ENCODE measurements around the gene ITPK1.

ITPK1 gene

DNA sequence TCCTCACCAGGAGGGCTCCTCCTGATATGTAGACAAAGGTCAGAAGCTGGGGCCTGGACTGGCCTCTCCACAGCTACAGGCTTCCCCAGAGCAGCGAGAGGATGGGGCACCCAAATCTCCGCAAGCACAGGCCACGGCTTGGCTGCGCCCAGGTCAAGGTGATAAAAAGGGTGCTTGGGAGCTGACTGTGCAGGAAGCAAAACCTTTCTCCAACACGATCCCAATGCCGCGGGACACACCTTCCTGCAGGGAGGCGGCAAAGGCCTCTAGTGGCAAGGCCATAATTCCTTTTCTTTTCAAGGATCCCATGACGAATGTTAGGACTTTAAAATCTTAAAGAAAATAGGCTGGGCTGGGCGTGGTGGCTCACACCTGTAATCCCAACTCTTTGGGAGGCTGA, 13.6 kb downstream of the ITPK1 start:
- Mint-ChIP-seq H3K4me3 (no peak overlapping the region), H3K9me3 (no peaks in the 10 kb centered on the region), H3K4me1 (peaks cover 69% of the 10 kb centered on the region), H3K27me3 (no peaks in the 10 kb centered on the region), H3K36me3 (no peaks in the 10 kb centered on the region), H3K27ac (peak overlapping the region; percentile 71)
- ATAC-seq, result no peak

DNA sequence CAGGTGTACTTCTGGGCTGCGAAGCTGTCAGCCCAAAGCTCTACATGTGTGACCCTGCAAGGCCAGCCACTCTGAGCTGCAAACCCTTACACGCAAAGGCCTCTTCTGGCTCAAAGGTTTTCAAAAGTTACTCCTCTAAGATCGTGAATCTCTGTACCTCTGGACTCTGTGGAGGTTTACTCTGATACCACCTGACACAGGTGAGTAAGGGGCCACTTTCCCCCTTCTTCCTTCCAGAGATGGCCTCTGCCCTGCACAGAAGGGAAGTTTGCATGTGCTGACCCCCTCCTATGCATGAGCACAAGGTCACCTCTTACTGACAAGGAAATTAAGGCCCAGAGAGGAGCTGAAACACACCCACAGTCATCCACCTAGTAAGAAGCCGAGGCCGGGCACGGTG, 14.5 kb downstream of the ITPK1 start:
- Mint-ChIP-seq H3K4me1 (peaks cover 69% of the 10 kb centered on the region), H3K4me3 (no peak overlapping the region), H3K9me3 (no peaks in the 10 kb centered on the region), H3K27me3 (no peaks in the 10 kb centered on the region), H3K27ac (no peak overlapping the region), H3K36me3 (peaks cover 8% of the 10 kb centered on the region)
- ATAC-seq, result no peak

DNA sequence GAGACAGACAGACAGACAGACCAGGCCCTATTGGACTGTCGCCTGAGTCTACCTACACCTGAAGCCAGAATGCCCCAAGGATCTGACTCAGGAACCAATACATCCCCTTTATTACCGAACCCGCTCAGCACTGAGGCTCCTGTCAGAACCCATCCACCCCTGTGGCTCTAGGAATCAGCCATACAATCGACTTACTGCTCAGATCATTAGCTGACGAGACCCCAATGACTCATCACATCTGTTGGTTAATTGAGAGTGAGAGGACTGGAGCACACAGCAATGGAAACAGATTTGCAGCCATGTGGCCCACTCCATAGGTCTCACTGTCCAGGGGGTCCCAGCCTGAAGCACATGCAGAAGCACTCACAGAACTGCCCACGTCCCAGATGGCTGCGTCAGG, 15.2 kb downstream of the ITPK1 start:
- ATAC-seq, result no peak
- H3K4me3 Mint-ChIP-seq, result no peak overlapping the region
- peaks cover 69% of the 10 kb centered on the region for H3K4me1 Mint-ChIP-seq
- H3K9me3 Mint-ChIP-seq, result no peaks in the 10 kb centered on the region
- H3K36me3 Mint-ChIP-seq, result peaks cover 11% of the 10 kb centered on the region
- H3K27ac Mint-ChIP-seq, result peak overlapping the region; percentile 42
- no peaks in the 10 kb centered on the region for H3K27me3 Mint-ChIP-seq

DNA sequence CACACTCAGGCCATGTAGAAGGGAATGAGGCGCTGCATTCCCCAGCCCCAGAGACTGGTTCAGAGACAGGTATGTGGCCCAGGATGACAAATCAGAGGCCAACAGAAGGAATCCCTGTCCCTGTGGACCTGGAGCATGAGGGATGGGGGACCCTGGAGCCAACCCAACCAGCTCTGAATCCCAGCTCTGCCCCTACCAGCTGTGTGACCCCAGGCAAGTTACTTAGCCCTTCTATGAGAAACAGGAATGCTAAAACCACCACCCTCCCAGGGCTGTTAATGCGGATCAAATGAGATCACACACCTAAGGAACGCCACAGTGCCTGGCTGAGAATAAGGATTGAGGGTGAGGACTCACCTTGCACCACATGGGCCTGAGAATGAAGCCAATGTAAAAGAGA, 15.6 kb downstream of the ITPK1 start:
- H3K27ac Mint-ChIP-seq, result peak overlapping the region; percentile 42
- H3K36me3 Mint-ChIP-seq, result peaks cover 11% of the 10 kb centered on the region

DNA sequence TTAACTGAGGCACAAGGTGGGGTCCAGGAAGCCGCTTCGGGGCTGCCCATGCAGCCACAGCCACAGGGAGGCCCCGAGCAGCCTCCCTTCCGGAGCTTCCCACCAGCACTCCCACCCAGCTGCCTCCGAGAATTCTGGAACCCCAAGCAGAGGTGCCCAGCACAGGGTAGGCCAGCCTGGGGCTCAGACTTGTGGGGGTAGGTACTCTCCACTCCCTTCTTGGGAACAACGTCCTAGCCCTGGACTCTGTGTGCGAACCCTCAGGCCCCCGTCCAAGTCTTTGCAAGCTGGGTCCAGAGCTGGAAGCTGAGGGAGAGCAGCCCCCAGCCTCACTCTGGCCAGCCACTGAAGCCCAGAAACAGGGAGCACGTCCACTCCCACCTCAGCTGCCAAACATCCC, 16.1 kb downstream of the ITPK1 start:
- no peak for ATAC-seq
- peaks cover 16% of the 10 kb centered on the region for H3K36me3 Mint-ChIP-seq
- H3K4me1 Mint-ChIP-seq, result peaks cover 67% of the 10 kb centered on the region
- H3K9me3 Mint-ChIP-seq, result no peaks in the 10 kb centered on the region
- no peaks in the 10 kb centered on the region for H3K27me3 Mint-ChIP-seq
- no peak overlapping the region for H3K4me3 Mint-ChIP-seq
- peak overlapping the region; percentile 42 for H3K27ac Mint-ChIP-seq

More for the DNA sequence above, 15.6 kb downstream of the ITPK1 start:
- no peaks in the 10 kb centered on the region for H3K27me3 Mint-ChIP-seq
- no peak for ATAC-seq
- H3K4me3 Mint-ChIP-seq, result no peak overlapping the region
- no peaks in the 10 kb centered on the region for H3K9me3 Mint-ChIP-seq
- peaks cover 66% of the 10 kb centered on the region for H3K4me1 Mint-ChIP-seq

DNA sequence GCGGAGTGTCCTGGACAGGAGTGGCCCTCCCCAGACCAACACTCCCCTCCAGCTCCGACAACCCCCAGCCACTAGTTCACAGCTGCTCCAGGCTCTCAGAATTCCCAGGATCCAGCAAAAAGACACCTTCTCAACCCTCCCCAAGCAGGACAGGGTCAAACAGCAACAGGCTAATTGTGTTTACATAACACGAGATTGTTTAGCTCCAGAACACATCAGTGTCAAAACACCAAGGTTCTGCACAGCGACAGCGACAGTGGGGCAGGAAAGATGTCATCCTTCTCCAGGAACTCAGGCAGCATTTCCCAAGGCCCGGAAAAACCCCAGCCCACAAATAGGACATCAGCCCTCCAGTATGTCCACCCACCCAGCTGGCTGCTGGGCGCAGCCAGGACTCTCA, 16.5 kb downstream of the ITPK1 start:
- Mint-ChIP-seq H3K27me3 (no peaks in the 10 kb centered on the region), H3K27ac (no peak overlapping the region), H3K4me3 (no peak overlapping the region), H3K4me1 (peaks cover 67% of the 10 kb centered on the region), H3K9me3 (no peaks in the 10 kb centered on the region), H3K36me3 (peaks cover 17% of the 10 kb centered on the region)
- ATAC-seq, result no peak

DNA sequence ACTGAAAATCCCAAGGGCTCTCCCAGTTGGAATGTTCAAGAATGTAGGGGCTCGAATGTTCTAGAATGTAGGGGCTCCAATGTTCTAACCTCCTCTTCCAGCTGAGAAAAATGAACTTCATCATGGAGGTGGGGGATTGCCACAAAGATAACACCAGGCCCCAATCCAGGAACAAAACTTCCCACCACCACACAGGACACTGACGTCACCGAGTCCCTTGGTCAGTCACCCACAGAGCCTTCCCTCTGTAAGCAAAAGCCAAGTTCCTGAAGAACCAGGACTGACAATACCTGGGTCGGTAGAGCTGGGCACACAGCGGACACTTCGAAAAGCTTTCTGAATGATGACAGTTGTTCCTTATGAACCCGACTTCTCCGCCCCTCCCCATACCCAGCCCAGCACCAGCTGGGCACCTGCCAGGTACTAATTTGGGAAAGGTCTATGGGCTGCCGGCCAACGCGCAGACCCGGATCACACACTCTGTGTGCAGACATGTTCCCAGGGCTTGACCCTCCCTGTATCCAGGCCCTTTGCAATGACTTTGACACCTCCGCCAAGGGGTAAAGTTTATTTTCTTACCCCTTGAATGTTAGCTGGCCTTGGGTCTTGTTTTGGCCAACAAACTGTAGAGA, 18.9 kb downstream of the ITPK1 start:
- H3K9me3 Mint-ChIP-seq, result no peaks in the 10 kb centered on the region
- ATAC-seq, result no peak
- H3K36me3 Mint-ChIP-seq, result peaks cover 17% of the 10 kb centered on the region
- no peaks in the 10 kb centered on the region for H3K27me3 Mint-ChIP-seq
- H3K4me1 Mint-ChIP-seq, result peaks cover 72% of the 10 kb centered on the region
- no peak overlapping the region for H3K27ac Mint-ChIP-seq
- H3K4me3 Mint-ChIP-seq, result no peak overlapping the region

DNA sequence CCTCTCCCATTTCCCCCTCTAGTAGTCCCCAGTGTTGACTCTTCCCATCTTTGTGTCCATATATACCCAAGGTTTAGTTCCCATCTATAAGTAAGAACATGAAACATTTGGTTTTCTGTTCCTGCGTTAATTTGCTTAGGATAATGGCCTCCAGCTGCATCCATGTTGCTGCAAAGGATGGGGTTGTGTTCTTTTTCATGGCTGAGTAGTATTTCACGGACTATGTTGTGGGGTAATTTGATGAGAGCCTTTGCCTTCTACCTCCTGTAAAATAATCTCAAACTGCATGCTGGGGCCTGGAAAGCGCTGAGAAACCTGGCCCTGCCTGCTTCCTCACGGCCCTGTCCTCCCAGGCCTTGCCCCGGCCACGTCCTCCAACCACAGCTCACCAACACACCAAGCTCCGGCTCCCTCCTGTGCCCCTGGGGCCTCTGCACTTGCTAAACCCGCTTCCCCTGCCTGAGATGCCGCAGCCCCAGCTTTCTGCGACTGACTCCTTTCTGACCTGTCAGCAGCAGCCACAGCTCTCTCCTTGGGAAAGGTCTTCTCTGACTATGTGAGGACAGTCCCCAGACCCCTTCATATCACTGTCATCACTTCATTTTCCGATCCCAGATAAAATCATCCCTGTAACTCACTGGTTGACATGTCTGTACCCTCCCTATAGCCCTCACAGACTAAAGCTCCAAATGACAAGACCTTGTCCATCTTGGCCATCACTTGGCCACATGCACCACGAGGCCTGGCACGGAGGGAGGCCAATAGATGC, 19.8 kb downstream of the ITPK1 start:
- Mint-ChIP-seq H3K4me3 (no peak overlapping the region), H3K27me3 (no peaks in the 10 kb centered on the region), H3K27ac (no peak overlapping the region), H3K4me1 (peaks cover 76% of the 10 kb centered on the region), H3K36me3 (peaks cover 17% of the 10 kb centered on the region), H3K9me3 (no peaks in the 10 kb centered on the region)
- ATAC-seq, result no peak

DNA sequence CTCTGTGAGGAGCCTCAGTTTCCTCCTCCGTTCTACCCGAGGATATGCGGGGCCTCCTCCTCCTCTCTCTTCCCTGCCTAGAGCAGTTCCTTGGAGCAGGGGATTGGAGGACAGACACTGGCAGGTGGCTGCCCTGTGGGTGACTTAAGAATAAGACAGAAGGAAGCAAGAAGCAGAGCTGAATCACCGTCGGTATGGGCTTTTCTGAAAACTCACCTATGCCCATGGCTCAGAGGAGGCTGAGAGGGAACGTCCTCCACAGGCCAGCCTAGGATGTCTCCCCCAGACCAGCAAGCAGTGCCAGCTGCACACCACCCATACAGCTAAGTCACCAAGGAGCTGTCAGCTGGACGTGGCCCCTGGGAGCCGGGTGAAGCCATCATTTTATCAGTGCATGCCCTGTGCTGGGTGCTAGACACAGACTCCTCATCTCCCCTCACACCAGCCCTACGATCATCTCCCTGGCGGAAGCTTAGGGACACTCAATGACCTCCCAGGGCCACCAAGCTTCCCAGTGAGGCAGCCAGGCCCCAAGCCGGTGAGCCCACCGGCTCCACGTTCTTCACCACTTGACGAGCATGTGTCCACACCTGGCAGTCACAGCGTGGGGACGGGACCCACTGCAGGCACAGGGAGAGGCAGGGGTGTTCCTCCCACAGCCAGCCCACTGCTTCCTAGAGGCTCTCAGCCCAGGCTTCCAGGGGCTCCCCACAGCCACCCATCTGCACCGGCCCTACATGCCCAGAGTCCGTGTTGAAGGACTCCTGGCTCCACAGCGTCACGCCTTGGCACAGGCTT, 21.4 kb downstream of the ITPK1 start:
- H3K4me3 Mint-ChIP-seq, result no peak overlapping the region
- peaks cover 80% of the 10 kb centered on the region for H3K4me1 Mint-ChIP-seq
- H3K36me3 Mint-ChIP-seq, result peaks cover 17% of the 10 kb centered on the region
- H3K9me3 Mint-ChIP-seq, result no peaks in the 10 kb centered on the region
- peak; percentile 14 for ATAC-seq
- peak overlapping the region; percentile 42 for H3K27ac Mint-ChIP-seq
- H3K27me3 Mint-ChIP-seq, result no peaks in the 10 kb centered on the region

DNA sequence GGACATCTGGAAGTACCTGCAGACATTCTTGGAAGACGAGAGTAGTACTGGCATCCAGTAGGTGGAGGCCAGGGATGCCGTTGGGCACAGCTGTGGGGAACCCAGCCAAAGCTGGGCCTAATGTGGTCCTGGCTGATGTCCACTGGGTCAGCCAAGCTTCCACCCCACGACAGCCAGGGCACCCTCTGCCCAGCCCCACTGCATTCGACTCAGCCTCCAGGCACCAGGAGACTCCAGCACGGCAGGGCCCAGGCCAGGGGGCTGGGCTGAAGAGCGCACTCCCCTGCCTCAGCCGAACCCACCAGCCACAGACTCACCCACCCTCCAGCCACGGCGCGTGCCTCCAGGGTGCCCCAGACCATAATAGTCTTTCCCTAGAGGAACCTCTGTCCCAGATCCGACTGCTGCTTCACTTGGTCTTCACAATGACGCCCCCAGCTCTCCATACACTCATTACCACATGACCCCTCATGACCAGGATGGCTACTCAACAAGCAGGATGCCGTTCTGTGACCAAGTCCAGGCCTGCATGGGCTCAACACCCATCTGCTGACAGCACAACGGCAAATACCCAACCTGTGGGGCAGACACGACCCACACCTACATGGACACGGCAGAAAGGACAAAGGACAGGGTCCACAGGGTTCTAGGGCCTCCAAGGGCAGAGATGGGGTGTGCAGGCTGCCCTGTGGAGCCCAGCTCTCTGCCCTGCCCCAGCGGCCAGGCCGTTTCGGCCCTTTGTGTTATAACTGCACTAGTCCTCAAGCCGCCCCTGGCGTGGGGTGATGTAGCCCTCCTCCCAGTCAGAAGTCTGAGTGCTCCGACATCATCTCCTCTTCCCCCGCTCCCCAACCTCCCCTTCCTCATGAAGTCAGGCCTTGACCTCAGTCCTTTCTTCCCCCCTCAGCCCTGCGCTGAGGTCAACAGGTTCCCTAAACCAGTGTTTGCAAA, 22.8 kb downstream of the ITPK1 start:
- no peaks in the 10 kb centered on the region for H3K27me3 Mint-ChIP-seq
- ATAC-seq, result no peak
- H3K4me3 Mint-ChIP-seq, result no peak overlapping the region
- peaks cover 17% of the 10 kb centered on the region for H3K36me3 Mint-ChIP-seq
- peaks cover 90% of the 10 kb centered on the region for H3K4me1 Mint-ChIP-seq
- H3K27ac Mint-ChIP-seq, result peak overlapping the region; percentile 64
- H3K9me3 Mint-ChIP-seq, result no peaks in the 10 kb centered on the region

DNA sequence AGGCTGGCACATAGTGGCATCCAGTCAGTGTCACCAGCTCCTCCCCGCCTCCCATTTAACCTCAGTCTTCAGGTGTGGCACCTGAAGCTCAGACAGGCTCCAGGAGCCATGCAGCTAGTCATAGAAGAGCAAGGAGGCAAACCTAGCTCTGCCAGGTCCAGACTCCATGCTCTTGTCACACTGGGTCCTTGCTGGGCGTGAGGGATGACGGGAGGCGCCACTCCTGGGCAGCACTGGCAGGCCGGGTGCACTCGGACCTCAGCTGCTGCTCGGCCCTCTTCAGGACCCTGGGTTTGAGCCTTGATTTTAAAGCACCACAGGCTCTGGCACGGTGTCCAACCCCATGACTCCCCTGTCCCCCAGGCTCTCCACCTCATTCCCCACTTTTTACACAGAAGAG, 24.1 kb downstream of the ITPK1 start:
- H3K9me3 Mint-ChIP-seq, result no peaks in the 10 kb centered on the region
- no peak overlapping the region for H3K4me3 Mint-ChIP-seq
- peaks cover 93% of the 10 kb centered on the region for H3K4me1 Mint-ChIP-seq
- H3K27me3 Mint-ChIP-seq, result no peaks in the 10 kb centered on the region
- peak overlapping the region; percentile 66 for H3K27ac Mint-ChIP-seq
- peaks cover 25% of the 10 kb centered on the region for H3K36me3 Mint-ChIP-seq
- ATAC-seq, result no peak

DNA sequence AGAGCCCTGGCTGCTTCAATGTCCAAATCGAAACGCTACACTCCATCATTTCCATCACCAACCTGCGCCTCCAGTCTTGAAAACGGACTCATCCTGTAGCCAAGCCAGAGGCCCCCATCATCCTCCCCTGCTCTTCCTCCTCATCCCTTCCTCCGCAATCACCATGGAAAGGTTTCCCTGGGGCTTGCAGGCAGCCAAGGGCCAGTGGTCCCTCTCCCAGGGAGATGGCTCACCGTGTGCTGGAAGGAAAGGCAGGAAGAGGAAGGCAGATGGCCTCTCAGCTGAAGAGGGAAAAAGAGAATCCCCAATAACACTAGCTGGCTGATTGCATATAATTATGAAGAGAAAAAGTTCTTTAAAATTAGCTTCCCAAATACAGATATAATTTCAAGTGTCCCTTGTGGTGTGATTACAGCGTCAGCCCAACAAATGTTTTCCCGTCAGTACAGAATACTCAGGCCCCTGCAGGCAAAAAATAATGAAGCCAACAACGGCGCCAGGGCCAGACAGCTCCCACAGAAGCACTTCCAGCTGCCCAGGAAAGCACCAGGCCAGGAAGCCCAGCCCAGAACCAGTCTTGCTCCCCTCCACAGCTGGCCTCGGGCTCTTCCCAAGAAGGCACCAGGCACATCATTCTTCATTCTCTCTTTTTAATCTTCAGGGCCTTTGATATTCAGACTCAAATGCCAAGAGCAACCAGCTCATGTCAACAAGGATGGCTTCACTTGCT, 24.7 kb downstream of the ITPK1 start:
- Mint-ChIP-seq H3K27me3 (no peaks in the 10 kb centered on the region), H3K27ac (peak overlapping the region; percentile 66), H3K36me3 (peaks cover 20% of the 10 kb centered on the region), H3K4me3 (no peak overlapping the region), H3K4me1 (peaks cover 93% of the 10 kb centered on the region), H3K9me3 (no peaks in the 10 kb centered on the region)
- no peak for ATAC-seq

DNA sequence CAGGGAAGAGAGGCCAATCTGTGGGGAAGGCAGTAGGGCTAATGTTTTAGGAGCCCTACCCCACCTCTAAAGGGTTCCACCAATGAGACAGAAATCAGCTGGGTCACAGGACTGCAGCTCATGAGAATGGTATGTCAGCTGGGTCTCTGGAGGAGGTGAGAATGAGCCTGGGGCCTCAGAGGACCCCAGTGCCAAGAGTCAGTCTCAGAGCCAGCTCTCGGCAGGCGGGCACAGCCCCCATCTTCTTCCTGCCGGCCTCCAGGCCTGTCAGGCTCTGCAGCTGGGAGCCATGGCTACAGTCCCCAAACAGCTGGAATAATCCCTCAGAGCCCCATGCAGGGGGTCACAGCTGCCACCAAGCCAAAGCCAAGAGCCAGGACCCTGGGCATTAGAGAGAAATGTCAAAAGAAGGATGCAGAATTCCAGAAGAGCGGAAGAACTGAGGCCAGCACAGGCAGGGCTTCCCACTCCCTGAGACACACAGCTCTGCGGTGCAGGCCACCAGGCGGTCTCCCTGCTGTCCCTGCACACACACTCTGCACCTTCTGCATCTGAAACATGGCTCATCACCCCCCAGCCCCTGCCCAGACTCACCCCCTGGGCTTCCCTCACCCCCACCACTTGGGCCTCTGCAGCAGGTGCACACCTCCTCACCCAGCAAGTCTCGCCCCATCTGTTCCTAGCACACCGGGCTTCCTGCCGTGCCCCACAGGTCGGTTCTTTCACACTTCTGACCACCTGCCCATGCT, 26.0 kb downstream of the ITPK1 start:
- no peak for ATAC-seq
- H3K4me1 Mint-ChIP-seq, result peaks cover 93% of the 10 kb centered on the region
- no peak overlapping the region for H3K4me3 Mint-ChIP-seq
- H3K9me3 Mint-ChIP-seq, result no peaks in the 10 kb centered on the region
- peak overlapping the region; percentile 66 for H3K27ac Mint-ChIP-seq
- H3K36me3 Mint-ChIP-seq, result peaks cover 18% of the 10 kb centered on the region
- no peaks in the 10 kb centered on the region for H3K27me3 Mint-ChIP-seq
